KMS-11 (cell line): Measurements from ENCODE around the gene KLF17.

Experiments
- H2AFZ ChIP-seq: fragments of 200-600 bp; sonication (generic); 2 replicates; pipeline ENCODE4 v1.6.1; 2016; ENCODE audit warnings: antibody characterized with exemption, mixed run types, low read depth
- H3K27ac ChIP-seq: fragments of 200-600 bp; sonication (generic); 2 replicates; pipeline ENCODE4 v1.6.1; 2016; ENCODE audit warnings: mild to moderate bottlenecking, mixed run types
- H3K27me3 ChIP-seq: fragments of 200-600 bp; sonication (generic); 2 replicates; pipeline ENCODE4 v1.6.1; 2017; ENCODE audit warnings: mild to moderate bottlenecking, low read depth, mixed run types, moderate library complexity; ENCODE audit not compliant: insufficient read depth
- H3K36me3 ChIP-seq: fragments of 200-600 bp; sonication (generic); 2 replicates; pipeline ENCODE4 v1.6.1; 2017; ENCODE audit warnings: mild to moderate bottlenecking, mixed run types; ENCODE audit not compliant: insufficient read depth
- H3K4me1 ChIP-seq: fragments of 200-600 bp; sonication (generic); 2 replicates; pipeline ENCODE4 v1.6.1; 2016; ENCODE audit warnings: mild to moderate bottlenecking, low read depth, mixed run types; ENCODE audit not compliant: poor library complexity, severe bottlenecking
- H3K4me2 ChIP-seq: fragments of 200-600 bp; sonication (generic); 2 replicates; pipeline ENCODE4 v1.7.0; 2016; ENCODE audit warnings: mild to moderate bottlenecking, mixed run types
- H3K4me3 ChIP-seq: fragments of 200-600 bp; sonication (generic); IDR thresholded peaks from 2 replicates; pipeline ENCODE4 v1.6.1; 2017; ENCODE audit warnings: low read depth, low read length, mixed read lengths; ENCODE audit not compliant: insufficient read depth
- H3K79me2 ChIP-seq: fragments of 200-600 bp; sonication (generic); 2 replicates; pipeline ENCODE4 v1.6.1; 2016; ENCODE audit warnings: low read depth, mixed run types; ENCODE audit not compliant: insufficient read depth
- H3K9ac ChIP-seq: fragments of 200-600 bp; sonication (generic); 2 replicates; pipeline ENCODE4 v1.6.1; 2016; ENCODE audit warnings: mild to moderate bottlenecking, mixed run types
- H4K20me1 ChIP-seq: fragments of 200-600 bp; sonication (generic); 2 replicates; pipeline ENCODE4 v1.6.1; 2016; ENCODE audit warnings: mild to moderate bottlenecking, mixed run types; ENCODE audit not compliant: insufficient read depth
- TF ChIP-seq, protein P1 (sequence below): fragments of 200-600 bp; sonication (generic); conservative IDR thresholded peaks from 2 replicates; pipeline ENCODE4 v1.6.1; 2017; ENCODE audit warnings: low read depth, mild to moderate bottlenecking, antibody characterized with exemption, low read length, moderate library complexity, mixed read lengths

The KLF17 gene

DNA sequence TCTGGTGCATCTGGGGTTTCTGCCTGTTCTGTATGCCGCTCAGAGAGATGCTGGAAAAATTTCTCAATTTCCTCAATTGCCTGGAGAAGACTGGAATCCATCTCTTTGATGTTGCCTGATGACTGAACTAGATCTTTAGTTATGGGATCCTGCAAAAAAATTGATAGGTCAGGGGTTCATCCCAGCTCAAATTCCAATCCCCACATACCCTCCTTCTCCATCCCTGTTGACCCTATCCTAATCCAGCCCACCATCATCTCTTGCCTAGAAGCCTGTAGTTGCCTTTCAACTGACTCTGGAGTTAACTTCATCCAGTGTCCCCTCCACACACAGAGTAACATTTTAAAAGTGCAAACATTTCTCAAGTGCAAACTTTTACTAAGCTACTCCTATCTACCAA lies 22.9 kb downstream of the KLF17 start, which contains the start of gene KLF18:
TSS of gene KLF18 (minus strand) at position 101 of the 400 bp plus-strand sequence. CDS start at position 101, 0 bp downstream.
- Histone ChIP-seq H3K36me3 (no peaks in the 10 kb centered on the region), H3K9ac (no peak within 1 kb of the TSS), H3K4me2 (no peak within 1 kb of the TSS), H3K27ac (no peak within 1 kb of the TSS), H2AFZ (no peak within 1 kb of the TSS), H4K20me1 (no peaks in the 10 kb centered on the region), H3K27me3 (no peaks in the 10 kb centered on the region), H3K4me3 (no peak within 1 kb of the TSS), H3K79me2 (no peaks in the 10 kb centered on the region), H3K4me1 (no peaks in the 10 kb centered on the region)
- TF ChIP-seq, protein P1, sequence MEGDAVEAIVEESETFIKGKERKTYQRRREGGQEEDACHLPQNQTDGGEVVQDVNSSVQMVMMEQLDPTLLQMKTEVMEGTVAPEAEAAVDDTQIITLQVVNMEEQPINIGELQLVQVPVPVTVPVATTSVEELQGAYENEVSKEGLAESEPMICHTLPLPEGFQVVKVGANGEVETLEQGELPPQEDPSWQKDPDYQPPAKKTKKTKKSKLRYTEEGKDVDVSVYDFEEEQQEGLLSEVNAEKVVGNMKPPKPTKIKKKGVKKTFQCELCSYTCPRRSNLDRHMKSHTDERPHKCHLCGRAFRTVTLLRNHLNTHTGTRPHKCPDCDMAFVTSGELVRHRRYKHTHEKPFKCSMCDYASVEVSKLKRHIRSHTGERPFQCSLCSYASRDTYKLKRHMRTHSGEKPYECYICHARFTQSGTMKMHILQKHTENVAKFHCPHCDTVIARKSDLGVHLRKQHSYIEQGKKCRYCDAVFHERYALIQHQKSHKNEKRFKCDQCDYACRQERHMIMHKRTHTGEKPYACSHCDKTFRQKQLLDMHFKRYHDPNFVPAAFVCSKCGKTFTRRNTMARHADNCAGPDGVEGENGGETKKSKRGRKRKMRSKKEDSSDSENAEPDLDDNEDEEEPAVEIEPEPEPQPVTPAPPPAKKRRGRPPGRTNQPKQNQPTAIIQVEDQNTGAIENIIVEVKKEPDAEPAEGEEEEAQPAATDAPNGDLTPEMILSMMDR: no peak

DNA sequence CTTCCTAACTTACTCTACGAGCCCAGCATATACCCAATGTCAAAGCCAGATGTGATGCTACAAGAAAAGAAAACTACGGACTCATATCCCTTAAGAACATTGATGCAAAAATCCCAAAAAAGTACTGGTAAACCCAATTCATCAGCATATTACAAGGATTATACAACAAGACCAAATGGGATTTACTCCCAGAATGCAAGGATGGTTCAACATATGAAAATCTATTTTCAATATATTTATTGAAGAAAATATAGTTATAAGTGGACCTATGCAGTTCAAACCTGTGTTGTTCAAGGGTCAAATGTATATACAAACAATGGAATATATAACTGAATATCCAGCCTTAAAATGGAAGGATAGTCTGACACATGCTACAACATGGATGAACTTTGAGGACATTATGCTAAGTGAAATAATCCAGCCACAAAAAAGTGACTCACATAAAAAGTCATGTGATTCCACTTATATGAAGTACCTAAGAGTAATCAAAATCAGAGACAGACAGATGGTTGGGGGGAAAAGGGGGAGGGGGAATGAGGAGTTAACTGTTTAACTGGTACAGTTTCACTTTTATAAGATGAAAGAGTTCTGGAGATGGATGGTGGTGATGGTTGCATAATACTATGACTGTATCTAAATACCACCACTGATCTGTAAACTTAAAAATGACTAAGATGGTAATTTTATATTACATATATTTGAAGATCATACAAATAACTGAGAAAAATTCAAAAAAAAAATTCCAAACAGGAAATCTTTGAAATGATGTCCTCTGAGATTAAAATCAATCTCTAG lies 26.5 kb downstream of the KLF17 start:
- H3K4me1 ChIP-seq: no peaks in the 10 kb centered on the region
- no peak overlapping the region for H2AFZ ChIP-seq
- H3K9ac ChIP-seq: no peak overlapping the region
- no peaks in the 10 kb centered on the region for H3K27me3 ChIP-seq
- H3K36me3 ChIP-seq: no peaks in the 10 kb centered on the region
- H4K20me1 ChIP-seq: no peaks in the 10 kb centered on the region
- TF ChIP-seq, protein P1: no peak
- no peak overlapping the region for H3K4me2 ChIP-seq
- H3K27ac ChIP-seq: no peak overlapping the region
- H3K4me3 ChIP-seq: no peak overlapping the region
- no peaks in the 10 kb centered on the region for H3K79me2 ChIP-seq

DNA sequence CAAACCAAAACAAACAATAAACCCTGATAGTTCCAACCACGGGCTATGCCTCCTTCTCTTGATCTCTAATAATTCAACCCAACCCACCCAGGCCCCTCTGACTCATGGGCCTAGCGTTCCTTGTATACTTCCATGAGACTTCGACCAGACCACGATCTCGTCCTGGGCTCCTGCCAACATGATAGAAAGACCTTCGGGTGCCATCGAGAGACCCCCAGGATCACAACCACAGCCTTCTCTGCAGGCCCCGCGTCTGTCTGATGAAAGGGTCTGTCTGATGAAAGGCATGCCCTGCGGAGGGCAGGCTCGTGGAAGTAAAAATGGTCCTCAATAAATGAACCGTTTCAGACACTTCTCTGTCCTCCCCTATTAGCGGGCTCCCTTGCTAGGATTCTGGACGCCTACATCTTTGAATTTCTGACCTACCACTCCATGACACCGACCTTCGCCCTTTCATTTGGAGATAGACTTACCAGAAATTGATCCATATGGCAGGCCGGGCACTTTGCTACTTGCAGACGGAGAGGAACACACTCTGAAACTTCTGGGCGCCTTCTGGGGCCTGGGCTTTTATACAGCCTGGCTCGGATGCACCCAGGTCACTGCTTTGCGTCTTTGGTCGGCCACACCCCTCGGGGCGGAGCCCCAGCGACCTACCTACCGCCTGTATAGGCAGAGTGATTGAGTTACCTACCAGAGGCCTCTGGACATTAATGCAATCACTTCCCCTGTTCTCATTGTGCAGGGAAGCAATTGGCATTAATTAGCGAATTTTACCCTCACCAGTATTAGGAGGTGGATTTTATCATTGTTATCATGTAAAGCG lies 28.1 kb downstream of the KLF17 start:
- Histone ChIP-seq H3K36me3 (no peaks in the 10 kb centered on the region), H4K20me1 (no peaks in the 10 kb centered on the region), H2AFZ (no peak overlapping the region), H3K4me3 (no peak overlapping the region), H3K4me1 (no peaks in the 10 kb centered on the region), H3K79me2 (no peaks in the 10 kb centered on the region), H3K27me3 (no peaks in the 10 kb centered on the region), H3K27ac (no peak overlapping the region), H3K4me2 (no peak overlapping the region), H3K9ac (no peak overlapping the region)
- TF ChIP-seq, protein P1: no peak

DNA sequence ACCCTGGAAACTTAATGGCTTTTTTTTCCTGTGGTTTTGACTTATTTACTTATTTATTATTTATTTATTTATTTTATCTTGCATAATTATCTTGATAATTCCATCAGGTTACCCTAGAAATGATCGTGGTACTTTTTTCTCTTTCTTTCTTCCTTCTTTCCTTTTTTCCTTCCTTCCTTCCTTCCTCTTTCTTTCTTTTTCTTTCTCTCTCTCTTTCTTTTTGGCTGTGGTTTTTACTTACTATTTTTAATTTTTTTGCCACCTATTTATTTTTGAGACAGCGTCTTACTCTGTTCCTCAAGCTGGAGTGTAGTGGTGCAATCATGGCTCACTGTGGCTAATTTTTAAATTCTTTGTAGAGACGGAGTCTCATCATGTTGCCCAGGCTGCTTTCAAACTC lies 29.0 kb downstream of the KLF17 start:
- TF ChIP-seq, protein P1: no peak
- Histone ChIP-seq H3K79me2 (no peaks in the 10 kb centered on the region), H3K27ac (no peak overlapping the region), H4K20me1 (no peaks in the 10 kb centered on the region), H3K4me1 (no peaks in the 10 kb centered on the region), H3K36me3 (no peaks in the 10 kb centered on the region), H3K9ac (no peak overlapping the region), H3K4me2 (no peak overlapping the region), H2AFZ (no peak overlapping the region), H3K4me3 (no peak overlapping the region), H3K27me3 (no peaks in the 10 kb centered on the region)
